ENCODE measurements around the gene CHRNG.

CHRNG gene

DNA sequence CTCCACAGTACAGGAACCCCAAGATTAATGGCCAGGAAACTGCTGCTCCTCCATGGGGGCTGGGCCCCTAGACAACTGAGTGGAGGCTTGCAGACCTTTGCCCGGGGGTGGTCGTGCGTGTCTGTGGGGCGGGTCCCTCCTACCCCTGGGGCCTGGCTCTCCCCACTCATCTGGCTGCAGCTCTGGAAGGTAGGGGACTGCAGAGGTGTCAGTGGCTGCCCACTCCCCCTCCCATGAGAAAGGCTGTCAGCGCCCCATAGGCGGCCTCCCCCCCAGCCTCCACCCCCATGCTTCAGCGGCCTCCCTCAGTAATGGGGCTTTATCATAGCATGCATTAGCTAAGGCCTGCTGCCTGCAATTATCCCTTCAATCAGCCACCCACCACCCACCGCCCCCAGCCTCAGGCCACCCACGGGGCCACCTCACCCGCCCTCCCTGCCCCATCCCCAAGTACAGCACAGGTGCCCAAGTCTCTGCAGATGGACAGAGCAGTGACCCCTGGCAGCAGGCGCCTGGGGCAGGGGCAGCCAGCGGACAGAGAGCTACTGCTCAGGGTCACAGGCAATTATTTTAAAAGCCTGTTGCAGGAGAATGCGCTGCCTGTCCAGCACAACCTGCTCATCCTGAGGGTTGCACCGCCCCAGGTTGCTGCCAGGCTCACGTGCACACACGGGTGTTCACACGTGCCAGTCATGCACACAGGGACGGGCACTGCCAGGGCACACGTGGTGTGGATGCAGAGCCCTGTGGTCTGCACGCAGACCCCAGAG lies 42.8 kb upstream of the CHRNG start:
- no peak overlapping the region for H3K27ac ChIP-seq (ENCODE audit: low read depth, low read length)
- H3K27me3 ChIP-seq (ENCODE audit: control insufficient read depth, insufficient read depth, low read length), result peaks cover 30% of the 10 kb centered on the region
- H3K9ac ChIP-seq (ENCODE audit: low read length), result no peak overlapping the region
- H3K4me3 ChIP-seq (ENCODE audit: low read depth, low read length), result no peak overlapping the region
- no peaks in the 10 kb centered on the region for H3K9me3 ChIP-seq (ENCODE audit: control insufficient read depth, insufficient read depth, low read depth, low read length)
- H3K4me1 ChIP-seq (ENCODE audit: control insufficient read depth, insufficient read depth, low read length), result peaks cover 5% of the 10 kb centered on the region; the same call in 1 of the 2 replicates
- H3K36me3 ChIP-seq (ENCODE audit: control insufficient read depth, insufficient read depth, low read length), result no peaks in the 10 kb centered on the region

DNA sequence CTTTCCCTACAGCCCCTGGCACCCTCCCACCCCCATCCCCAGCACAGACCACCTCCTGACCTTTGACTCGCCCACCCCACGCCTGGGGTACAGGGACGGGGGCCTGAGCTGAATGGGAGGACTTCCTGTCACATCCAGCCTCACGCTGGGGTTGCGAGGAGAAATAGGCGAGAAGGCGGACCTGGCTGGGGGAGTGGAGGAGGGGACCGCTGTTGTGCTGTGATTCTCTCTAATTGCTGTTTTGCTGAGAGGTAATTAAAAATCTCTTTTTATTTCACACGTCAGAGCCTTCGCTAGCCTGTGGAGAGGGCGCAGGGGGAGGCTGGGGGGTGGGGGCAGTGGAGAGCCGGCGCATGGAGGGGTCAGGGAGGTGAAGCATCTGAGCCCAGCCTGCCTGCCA lies 42.1 kb upstream of the CHRNG start:
- Histone ChIP-seq H3K27me3 (ENCODE audit: control insufficient read depth, insufficient read depth, low read length) (peaks cover 34% of the 10 kb centered on the region), H3K4me1 (ENCODE audit: control insufficient read depth, insufficient read depth, low read length) (peaks cover 8% of the 10 kb centered on the region), H3K9ac (ENCODE audit: low read length) (no peak overlapping the region), H3K36me3 (ENCODE audit: control insufficient read depth, insufficient read depth, low read length) (no peaks in the 10 kb centered on the region), H3K4me3 (ENCODE audit: low read depth, low read length) (no peak overlapping the region), H3K27ac (ENCODE audit: low read depth, low read length) (no peak overlapping the region), H3K9me3 (ENCODE audit: control insufficient read depth, insufficient read depth, low read depth, low read length) (no peaks in the 10 kb centered on the region)

DNA sequence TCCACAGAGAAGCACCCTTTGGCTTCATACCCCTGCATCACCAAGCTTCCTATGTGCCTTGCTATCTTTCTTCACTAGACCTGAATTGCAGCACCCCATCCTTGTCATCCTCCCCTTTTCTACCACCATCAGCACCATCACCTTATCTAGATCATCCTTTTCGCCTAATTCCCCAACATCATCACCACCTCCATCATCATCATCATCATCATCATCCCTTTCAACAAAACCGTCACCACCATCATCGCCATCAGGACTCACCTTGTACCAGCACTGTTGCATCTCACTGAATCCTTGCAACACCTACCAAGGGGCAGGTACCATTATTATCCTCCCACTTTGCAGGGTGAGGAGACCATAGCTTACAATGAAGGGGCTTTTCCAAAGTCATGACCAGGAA lies 41.0 kb upstream of the CHRNG start:
- H3K27me3 ChIP-seq (ENCODE audit: control insufficient read depth, insufficient read depth, low read length), result peaks cover 40% of the 10 kb centered on the region
- peaks cover 12% of the 10 kb centered on the region for H3K4me1 ChIP-seq (ENCODE audit: control insufficient read depth, insufficient read depth, low read length)
- H3K27ac ChIP-seq (ENCODE audit: low read depth, low read length), result no peak overlapping the region

DNA sequence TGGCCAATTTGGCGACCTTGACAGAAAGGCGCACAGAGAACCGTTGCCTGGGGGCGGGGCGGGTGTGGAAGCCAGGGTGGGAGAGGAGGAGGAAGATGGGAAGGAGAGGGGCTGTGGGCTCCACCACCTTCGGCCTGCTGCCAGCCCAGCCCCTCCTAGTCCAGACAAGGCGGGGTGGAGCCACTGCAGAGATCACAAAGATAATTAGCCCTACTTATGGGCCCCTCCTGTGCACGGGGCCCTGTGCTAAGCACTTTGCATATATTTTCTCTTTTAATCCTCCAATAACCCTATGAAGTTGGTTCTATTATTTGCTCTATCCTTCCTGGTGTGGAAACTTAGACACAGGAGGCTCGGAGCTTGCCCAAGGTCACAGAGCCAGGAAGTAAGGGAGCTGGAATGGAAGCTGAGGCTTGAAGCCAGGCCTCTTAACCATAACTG lies 38.1 kb upstream of the CHRNG start:
- Histone ChIP-seq H3K4me3 (ENCODE audit: low read depth, low read length) (no peak overlapping the region), H3K27ac (ENCODE audit: low read depth, low read length) (no peak overlapping the region), H3K27me3 (ENCODE audit: control insufficient read depth, insufficient read depth, low read length) (peaks cover 69% of the 10 kb centered on the region), H3K9ac (ENCODE audit: low read length) (no peak overlapping the region), H3K9me3 (ENCODE audit: control insufficient read depth, insufficient read depth, low read depth, low read length) (no peaks in the 10 kb centered on the region), H3K4me1 (ENCODE audit: control insufficient read depth, insufficient read depth, low read length) (peaks cover 18% of the 10 kb centered on the region), H3K36me3 (ENCODE audit: control insufficient read depth, insufficient read depth, low read length) (no peaks in the 10 kb centered on the region)

More for the DNA sequence above, 41.0 kb upstream of the CHRNG start:
- no peak overlapping the region for H3K9ac ChIP-seq (ENCODE audit: low read length)
- no peaks in the 10 kb centered on the region for H3K9me3 ChIP-seq (ENCODE audit: control insufficient read depth, insufficient read depth, low read depth, low read length)
- H3K4me3 ChIP-seq (ENCODE audit: low read depth, low read length), result no peak overlapping the region
- no peaks in the 10 kb centered on the region for H3K36me3 ChIP-seq (ENCODE audit: control insufficient read depth, insufficient read depth, low read length)

DNA sequence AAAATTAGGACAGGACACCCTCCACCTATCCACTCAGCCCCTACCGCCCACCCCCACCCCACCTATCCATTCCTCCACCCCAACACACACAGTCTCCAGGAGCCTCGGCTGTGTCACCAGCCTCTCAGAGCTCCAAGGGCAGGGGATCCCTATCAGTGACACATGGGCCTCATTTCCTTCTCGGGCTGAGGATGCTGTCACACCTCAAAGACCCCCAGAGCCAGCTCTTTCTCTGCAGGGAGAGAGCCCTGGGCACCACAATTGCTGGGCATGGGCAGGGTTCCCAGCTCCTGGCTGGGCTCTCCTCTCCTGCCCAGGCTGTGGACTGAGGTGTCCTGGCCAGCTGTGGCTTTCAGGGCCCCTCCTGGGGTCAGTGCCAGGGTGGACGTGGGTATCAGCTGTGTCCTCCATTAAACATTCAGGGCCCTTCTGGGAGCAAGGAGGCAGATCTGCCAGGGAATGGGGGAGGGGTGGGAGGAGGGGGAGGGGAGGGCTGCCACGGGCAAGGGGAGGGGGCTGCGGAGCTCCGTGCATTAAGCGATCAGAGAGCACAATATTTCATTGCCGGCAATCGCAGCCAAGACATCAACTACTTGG lies 37.6 kb upstream of the CHRNG start:
- peaks cover 18% of the 10 kb centered on the region for H3K4me1 ChIP-seq (ENCODE audit: control insufficient read depth, insufficient read depth, low read length)
- peaks cover 74% of the 10 kb centered on the region for H3K27me3 ChIP-seq (ENCODE audit: control insufficient read depth, insufficient read depth, low read length)
- H3K27ac ChIP-seq (ENCODE audit: low read depth, low read length), result no peak overlapping the region

DNA sequence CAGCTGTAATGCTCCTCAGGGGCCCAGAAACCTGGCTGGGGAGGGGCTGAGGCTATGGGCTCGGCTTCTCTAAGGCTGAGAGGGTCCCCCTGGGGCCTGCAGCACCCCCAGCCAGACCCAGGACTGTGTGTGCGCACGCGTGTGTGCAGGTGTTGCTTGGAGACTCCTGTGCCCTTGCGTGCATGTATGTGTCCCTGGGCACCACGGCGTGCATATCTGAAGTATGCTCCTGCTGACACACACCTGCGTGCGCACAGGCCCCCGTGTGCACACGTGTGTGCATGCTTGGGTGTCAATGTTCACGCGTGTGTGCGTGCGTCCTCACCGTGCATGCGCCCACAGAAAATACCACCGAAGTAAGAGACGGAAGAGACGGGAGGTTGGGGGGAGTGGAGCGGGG lies 37.0 kb upstream of the CHRNG start:
- no peak overlapping the region for H3K9ac ChIP-seq (ENCODE audit: low read length)
- no peaks in the 10 kb centered on the region for H3K36me3 ChIP-seq (ENCODE audit: control insufficient read depth, insufficient read depth, low read length)
- no peak overlapping the region for H3K27ac ChIP-seq (ENCODE audit: low read depth, low read length)
- H3K9me3 ChIP-seq (ENCODE audit: control insufficient read depth, insufficient read depth, low read depth, low read length), result no peaks in the 10 kb centered on the region
- H3K27me3 ChIP-seq (ENCODE audit: control insufficient read depth, insufficient read depth, low read length), result peaks cover 80% of the 10 kb centered on the region
- H3K4me3 ChIP-seq (ENCODE audit: low read depth, low read length), result peak overlapping the region; percentile 57
- peaks cover 18% of the 10 kb centered on the region for H3K4me1 ChIP-seq (ENCODE audit: control insufficient read depth, insufficient read depth, low read length)

More for the DNA sequence above, 37.6 kb upstream of the CHRNG start:
- H3K9me3 ChIP-seq (ENCODE audit: control insufficient read depth, insufficient read depth, low read depth, low read length), result no peaks in the 10 kb centered on the region
- H3K4me3 ChIP-seq (ENCODE audit: low read depth, low read length), result peak overlapping the region; percentile 57; the same call in 1 of the 2 replicates
- no peak overlapping the region for H3K9ac ChIP-seq (ENCODE audit: low read length)
- no peaks in the 10 kb centered on the region for H3K36me3 ChIP-seq (ENCODE audit: control insufficient read depth, insufficient read depth, low read length)

DNA sequence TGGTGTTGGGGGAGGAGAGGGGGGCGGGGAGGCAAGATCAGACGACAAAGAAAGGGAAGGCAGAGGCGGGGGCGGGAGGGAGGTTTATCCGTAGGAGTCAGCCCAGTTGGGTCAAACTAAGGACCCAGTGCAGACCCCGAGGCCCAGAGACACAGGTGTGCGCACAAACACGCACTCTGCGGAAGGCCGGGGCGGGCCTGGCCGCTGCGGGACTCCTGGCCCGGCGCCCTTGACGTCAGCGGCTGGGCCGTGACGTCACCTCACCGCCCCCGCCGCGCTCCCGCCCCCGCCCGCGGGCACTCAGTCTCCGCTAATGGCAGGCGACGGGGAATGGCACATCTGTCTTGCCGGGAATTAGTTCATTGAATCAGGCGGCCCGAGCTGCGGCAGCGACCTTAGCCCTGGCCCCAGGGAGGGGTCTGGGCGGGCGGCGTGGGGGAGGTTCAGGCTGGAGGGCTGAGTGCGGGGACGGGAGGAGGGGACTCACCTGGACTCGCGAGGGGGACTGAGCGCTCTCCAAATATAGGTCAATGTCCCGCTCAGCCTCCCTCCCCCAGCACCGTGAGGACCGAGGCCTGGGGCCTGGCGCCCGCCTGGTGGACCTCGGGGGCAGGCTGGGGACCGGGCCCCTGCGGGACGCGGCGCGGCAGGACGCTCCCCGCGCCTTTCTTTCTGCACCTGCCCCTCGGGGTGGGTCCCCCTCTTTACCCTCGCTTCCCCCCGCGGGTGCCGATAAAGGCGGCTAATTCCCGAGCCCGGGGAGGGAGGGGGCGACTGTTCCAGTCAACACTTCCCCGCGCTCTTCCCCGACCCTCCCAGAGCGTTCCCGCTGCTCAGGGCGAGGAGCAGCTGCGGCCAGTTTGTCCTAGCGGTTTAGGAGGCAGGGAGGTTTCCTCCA lies 36.3 kb upstream of the CHRNG start:
- H3K4me3 ChIP-seq (ENCODE audit: low read depth, low read length), result peak overlapping the region; percentile 57
- H3K9ac ChIP-seq (ENCODE audit: low read length), result no peak overlapping the region
- H3K4me1 ChIP-seq (ENCODE audit: control insufficient read depth, insufficient read depth, low read length), result peaks cover 18% of the 10 kb centered on the region
- no peaks in the 10 kb centered on the region for H3K36me3 ChIP-seq (ENCODE audit: control insufficient read depth, insufficient read depth, low read length)
- H3K27ac ChIP-seq (ENCODE audit: low read depth, low read length), result no peak overlapping the region
- H3K27me3 ChIP-seq (ENCODE audit: control insufficient read depth, insufficient read depth, low read length), result peaks cover 82% of the 10 kb centered on the region
- H3K9me3 ChIP-seq (ENCODE audit: control insufficient read depth, insufficient read depth, low read depth, low read length), result no peaks in the 10 kb centered on the region

DNA sequence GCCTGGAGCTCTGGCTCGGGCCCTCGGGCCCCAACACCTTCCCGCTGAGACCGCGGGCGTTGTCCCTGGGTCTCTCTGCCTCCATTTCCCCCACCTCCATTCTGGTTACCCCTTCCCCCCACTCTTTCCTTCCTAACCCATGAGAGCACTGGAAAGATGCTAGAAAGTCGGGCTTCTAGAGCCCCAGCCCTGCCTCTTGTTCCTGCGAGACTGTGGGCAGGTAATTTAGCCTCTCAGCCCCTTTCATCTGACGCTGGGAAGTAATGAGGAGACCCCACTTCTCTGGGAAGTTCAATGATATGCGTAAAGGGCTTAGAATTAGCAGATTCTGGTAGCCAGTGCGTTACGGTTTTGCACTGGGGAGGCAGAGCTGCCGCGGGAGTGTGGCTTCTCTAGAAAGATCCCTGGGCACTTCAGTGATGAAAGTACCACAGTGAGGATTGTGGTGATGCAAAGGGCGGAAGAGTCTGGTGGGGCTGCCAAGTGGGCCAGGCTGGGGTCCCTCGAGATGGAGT lies 35.6 kb upstream of the CHRNG start:
- no peaks in the 10 kb centered on the region for H3K9me3 ChIP-seq (ENCODE audit: control insufficient read depth, insufficient read depth, low read depth, low read length)
- peaks cover 82% of the 10 kb centered on the region for H3K27me3 ChIP-seq (ENCODE audit: control insufficient read depth, insufficient read depth, low read length)
- peaks cover 18% of the 10 kb centered on the region for H3K4me1 ChIP-seq (ENCODE audit: control insufficient read depth, insufficient read depth, low read length)
- H3K9ac ChIP-seq (ENCODE audit: low read length), result no peak overlapping the region
- no peak overlapping the region for H3K27ac ChIP-seq (ENCODE audit: low read depth, low read length)
- H3K36me3 ChIP-seq (ENCODE audit: control insufficient read depth, insufficient read depth, low read length), result no peaks in the 10 kb centered on the region
- H3K4me3 ChIP-seq (ENCODE audit: low read depth, low read length), result peak overlapping the region; percentile 57

DNA sequence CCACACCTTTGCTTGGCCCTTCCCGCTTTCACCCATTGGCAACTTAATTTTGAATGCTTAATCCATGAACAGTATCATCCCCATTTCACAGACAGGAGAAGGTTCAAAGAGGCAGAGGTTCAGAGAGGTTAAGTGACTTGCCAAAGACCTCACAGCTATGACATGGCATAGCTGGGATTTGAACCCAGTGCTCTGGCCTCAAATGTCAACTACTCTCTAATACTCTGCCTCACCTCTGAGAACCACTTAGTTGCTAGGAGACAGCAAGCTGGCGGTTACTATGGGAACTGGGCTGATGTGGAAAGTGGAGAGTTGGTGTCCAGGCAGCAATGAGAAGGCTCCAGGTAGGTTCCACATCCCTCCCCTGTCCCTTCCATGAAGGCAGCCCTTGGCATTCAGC lies 35.1 kb upstream of the CHRNG start:
- H3K9ac ChIP-seq (ENCODE audit: low read length), result no peak overlapping the region
- H3K9me3 ChIP-seq (ENCODE audit: control insufficient read depth, insufficient read depth, low read depth, low read length), result no peaks in the 10 kb centered on the region
- peaks cover 77% of the 10 kb centered on the region for H3K27me3 ChIP-seq (ENCODE audit: control insufficient read depth, insufficient read depth, low read length)
- H3K27ac ChIP-seq (ENCODE audit: low read depth, low read length), result no peak overlapping the region
- no peaks in the 10 kb centered on the region for H3K36me3 ChIP-seq (ENCODE audit: control insufficient read depth, insufficient read depth, low read length)
- no peak overlapping the region for H3K4me3 ChIP-seq (ENCODE audit: low read depth, low read length)
- H3K4me1 ChIP-seq (ENCODE audit: control insufficient read depth, insufficient read depth, low read length), result peaks cover 18% of the 10 kb centered on the region

DNA sequence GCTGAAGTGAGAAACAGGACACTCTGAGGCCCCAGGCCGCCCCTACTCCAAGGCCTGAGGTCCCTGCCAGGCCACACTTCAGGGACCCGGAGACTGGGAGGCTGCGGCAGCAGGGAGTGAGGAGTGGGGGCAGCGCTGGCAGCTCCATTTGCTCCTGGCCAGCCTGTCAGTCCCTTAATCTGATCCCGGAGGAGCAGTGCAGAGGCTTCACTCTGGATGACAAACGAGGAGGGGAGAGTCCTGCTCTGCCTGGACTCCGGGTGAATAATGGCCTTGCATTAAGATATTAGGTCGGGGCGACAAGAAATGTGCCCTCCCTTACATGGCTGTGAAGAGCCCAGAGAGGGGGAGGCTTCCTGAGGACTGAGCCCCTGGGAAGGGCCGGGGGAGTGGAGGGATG lies 33.6 kb upstream of the CHRNG start:
- Histone ChIP-seq H3K27me3 (ENCODE audit: control insufficient read depth, insufficient read depth, low read length) (peaks cover 66% of the 10 kb centered on the region), H3K4me1 (ENCODE audit: control insufficient read depth, insufficient read depth, low read length) (peaks cover 18% of the 10 kb centered on the region), H3K36me3 (ENCODE audit: control insufficient read depth, insufficient read depth, low read length) (no peaks in the 10 kb centered on the region), H3K4me3 (ENCODE audit: low read depth, low read length) (no peak overlapping the region), H3K27ac (ENCODE audit: low read depth, low read length) (no peak overlapping the region), H3K9me3 (ENCODE audit: control insufficient read depth, insufficient read depth, low read depth, low read length) (no peaks in the 10 kb centered on the region), H3K9ac (ENCODE audit: low read length) (no peak overlapping the region)
